ENCODE measurements around the gene SPATS2L. TPM values are rescaled to one million over a fixed set of nuclear protein-coding genes. Genes with fewer than 3 reads are reported as not detected.
"Not testable (repeated sequence)": the region's sequence is repeated elsewhere in the genome, so short reads cannot be mapped to it uniquely, and the experiment has no call there.

SPATS2L gene
- total RNA-seq, 4 donors from 2014 or later, result 60.7 to 81.3 (median 61.3) TPM

GRCh38 chr2:200337621-200338020 is 31.1 kb downstream of the SPATS2L start:
- DNase-seq (ENCODE audit: low spot score in 2 of 2), result no peak
- no peak overlapping the region for H3K4me3 ChIP-seq (ENCODE audit: low read depth, poor library complexity, severe bottlenecking)
- intact Hi-C loops (cut with DNase I; ENCODE audit: low total_unique reads), result no loop called here
- TF ChIP-seq CTCF (IDR thresholded peaks at IDR 0.05), result no peak
- TF ChIP-seq POLR2A (IDR thresholded peaks at IDR 0.05), result no peak
- 64 to 68% methylated on average over 2 of the region's 2 CpGs for WGBS, 2 donors

- intact Hi-C loops (cut with DNase I; ENCODE audit: low total_unique reads), result no loop called here
- TF ChIP-seq CTCF (IDR thresholded peaks at IDR 0.05) (no peak), POLR2A (IDR thresholded peaks at IDR 0.05) (no peak)
- no peak for DNase-seq (ENCODE audit: low spot score in 2 of 2)
- no peak overlapping the region for H3K4me3 ChIP-seq (ENCODE audit: low read depth, poor library complexity, severe bottlenecking)
- WGBS, 2 donors, result 54 to 58% methylated on average over 4 of the region's 4 CpGs
These were observed 32.2 kb downstream of the SPATS2L start for GRCh38 chr2:200338692-200339091.

DNA sequence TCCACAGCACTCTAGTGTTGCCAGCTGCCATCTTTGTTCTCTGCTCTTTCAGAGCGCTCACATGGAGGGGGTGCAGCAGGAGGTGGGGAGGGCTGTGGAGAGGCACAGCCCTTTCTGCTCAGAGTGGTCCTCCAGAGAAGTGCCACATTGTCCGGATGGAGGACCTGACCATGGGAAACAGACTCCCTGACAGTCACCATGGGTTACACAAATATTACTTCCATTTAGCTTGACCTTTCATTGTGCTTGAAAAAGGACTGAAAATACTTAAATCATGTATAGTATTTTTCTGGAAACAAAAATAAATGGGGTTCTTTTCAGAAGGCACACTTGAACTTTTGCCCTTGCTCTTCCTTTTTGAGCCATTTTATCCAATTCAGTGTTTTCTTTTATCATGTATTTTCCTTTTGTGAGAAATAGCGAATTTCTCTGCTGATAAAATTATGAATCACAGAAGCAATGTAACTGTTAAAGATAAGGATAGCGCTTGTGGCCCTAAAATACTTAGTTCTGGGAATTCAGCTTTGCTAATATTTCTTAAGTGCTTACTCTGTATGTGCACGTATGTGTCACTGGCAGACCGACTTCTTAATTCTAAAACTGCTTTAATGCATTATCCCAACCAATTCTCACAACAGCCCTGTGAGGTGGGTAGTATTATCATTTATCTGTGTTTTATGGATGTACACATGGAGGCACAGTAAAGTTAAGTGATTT is 34.2 kb downstream of the SPATS2L start:
- TF ChIP-seq CTCF (IDR thresholded peaks at IDR 0.05), result no peak
- TF ChIP-seq POLR2A (IDR thresholded peaks at IDR 0.05), result no peak
- no peak for DNase-seq (ENCODE audit: low spot score in 2 of 2)
- H3K4me3 ChIP-seq (ENCODE audit: low read depth, poor library complexity, severe bottlenecking), result no peak overlapping the region
- 90 to 92% methylated on average over 6 of the region's 6 CpGs for WGBS, 2 donors
- intact Hi-C loops (cut with DNase I; ENCODE audit: low total_unique reads), result no loop called here

DNA sequence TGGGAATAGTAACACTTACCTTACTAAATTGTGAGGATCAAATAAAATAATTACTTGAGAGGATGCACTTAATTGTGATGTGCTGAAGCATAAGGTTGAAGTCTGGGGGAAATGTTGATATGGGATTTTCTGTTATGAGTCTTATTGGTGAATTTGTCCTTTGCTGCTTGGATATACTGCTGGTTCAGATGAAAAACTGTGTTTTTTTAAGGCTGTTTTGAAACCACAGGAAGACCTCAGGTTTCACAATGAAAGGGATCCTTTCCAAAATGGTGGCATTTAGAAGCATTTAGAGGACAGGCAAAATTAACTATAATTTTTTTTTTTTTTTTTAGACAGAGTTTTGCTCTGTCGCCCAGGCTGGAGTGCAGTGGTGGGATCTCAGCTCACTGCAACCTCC is 34.9 kb downstream of the SPATS2L start:
- intact Hi-C loops (cut with DNase I; ENCODE audit: low total_unique reads), result no loop called here

DNA sequence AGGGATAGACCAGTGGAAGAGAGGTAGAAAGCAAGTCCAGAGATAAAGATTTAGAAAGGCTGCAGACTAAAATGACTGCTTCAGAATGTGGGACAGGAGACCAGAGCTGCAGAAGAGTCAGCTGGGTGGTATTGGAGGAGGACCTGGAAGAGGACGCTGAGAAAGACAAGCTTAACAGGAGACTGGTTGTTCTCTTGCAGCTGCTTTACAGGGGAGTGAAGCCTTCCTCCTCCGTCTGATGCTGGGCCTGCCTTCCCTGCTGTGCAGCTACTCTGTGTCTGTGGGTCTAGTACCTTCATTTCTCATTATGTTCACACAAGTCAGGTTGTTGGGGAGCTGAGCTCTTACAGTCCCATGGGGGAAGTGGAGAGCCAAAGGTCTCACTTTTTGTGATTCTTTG is 35.7 kb downstream of the SPATS2L start:
- no peak for DNase-seq (ENCODE audit: low spot score in 2 of 2)
- H3K4me3 ChIP-seq (ENCODE audit: low read depth, poor library complexity, severe bottlenecking), result no peak overlapping the region
- intact Hi-C loops (cut with DNase I; ENCODE audit: low total_unique reads), result no loop called here
- 86 to 92% methylated on average over 2 of the region's 2 CpGs for WGBS, 2 donors
- TF ChIP-seq CTCF (IDR thresholded peaks at IDR 0.05) (no peak), POLR2A (IDR thresholded peaks at IDR 0.05) (no peak)

More for the DNA sequence above, 34.9 kb downstream of the SPATS2L start:
- H3K4me3 ChIP-seq (ENCODE audit: low read depth, poor library complexity, severe bottlenecking), result no peak overlapping the region
- 88 to 95% methylated on average over 1 of the region's 1 CpG for WGBS, 2 donors
- DNase-seq (ENCODE audit: low spot score in 2 of 2), result no peak
- no peak for TF ChIP-seq CTCF (IDR thresholded peaks at IDR 0.05)
- TF ChIP-seq POLR2A (IDR thresholded peaks at IDR 0.05), result no peak

DNA sequence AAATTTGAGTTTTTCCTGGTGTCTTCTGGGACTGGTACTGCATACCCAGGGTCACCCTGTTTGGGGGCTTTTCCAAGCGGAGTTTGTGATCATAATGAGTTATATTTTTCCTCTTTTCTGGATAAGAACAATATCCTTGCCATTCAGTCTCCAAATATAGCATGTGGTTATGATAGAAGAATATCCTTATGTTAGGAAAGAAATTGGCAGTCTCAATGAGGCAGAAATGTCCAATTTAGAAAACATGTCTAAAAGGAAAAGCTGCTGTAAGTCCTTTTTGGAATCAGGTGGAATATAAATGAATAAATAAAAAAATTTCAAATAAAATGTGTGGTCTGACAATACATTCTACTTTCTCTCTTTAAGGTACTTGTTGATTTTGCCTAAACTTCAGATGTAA is 36.2 kb downstream of the SPATS2L start:
- intact Hi-C loops (cut with DNase I; ENCODE audit: low total_unique reads), result no loop called here

GRCh38 chr2:200344202-200344601 is 37.7 kb downstream of the SPATS2L start:
- 96 to 100% methylated on average over 1 of the region's 1 CpG for WGBS, 2 donors
- intact Hi-C loops (cut with DNase I; ENCODE audit: low total_unique reads); DNase-seq (ENCODE audit: low spot score in 2 of 2): not testable (repeated sequence)

More for the DNA sequence above, 36.2 kb downstream of the SPATS2L start:
- TF ChIP-seq CTCF (IDR thresholded peaks at IDR 0.05), result no peak
- TF ChIP-seq POLR2A (IDR thresholded peaks at IDR 0.05), result no peak
- no peak overlapping the region for H3K4me3 ChIP-seq (ENCODE audit: low read depth, poor library complexity, severe bottlenecking)
- no peak for DNase-seq (ENCODE audit: low spot score in 2 of 2)
- WGBS, 2 donors, result 82 to 88% methylated on average over 1 of the region's 1 CpG

More at GRCh38 chr2:200344202-200344601, 37.7 kb downstream of the SPATS2L start:
- not testable (repeated sequence) for H3K4me3 ChIP-seq (ENCODE audit: low read depth, poor library complexity, severe bottlenecking)

Data from lower leg skin (tissue), 4 donors.